MV-4-11 (cell line): ENCODE measurements around the gene YBX2.

Source experiments
- DNase-seq: peaks from one replicate; lab custom pipeline; 2025; lab: John Stamatoyannopoulos, UW

Gene YBX2

GRCh38 chr17:7296189-7296861, 1.9 kb upstream of the YBX2 start:
- DNase-seq: peak; percentile 77

GRCh38 chr17:7295230-7296180, 1.1 kb upstream of the YBX2 start:
- DNase-seq: no peak

DNA sequence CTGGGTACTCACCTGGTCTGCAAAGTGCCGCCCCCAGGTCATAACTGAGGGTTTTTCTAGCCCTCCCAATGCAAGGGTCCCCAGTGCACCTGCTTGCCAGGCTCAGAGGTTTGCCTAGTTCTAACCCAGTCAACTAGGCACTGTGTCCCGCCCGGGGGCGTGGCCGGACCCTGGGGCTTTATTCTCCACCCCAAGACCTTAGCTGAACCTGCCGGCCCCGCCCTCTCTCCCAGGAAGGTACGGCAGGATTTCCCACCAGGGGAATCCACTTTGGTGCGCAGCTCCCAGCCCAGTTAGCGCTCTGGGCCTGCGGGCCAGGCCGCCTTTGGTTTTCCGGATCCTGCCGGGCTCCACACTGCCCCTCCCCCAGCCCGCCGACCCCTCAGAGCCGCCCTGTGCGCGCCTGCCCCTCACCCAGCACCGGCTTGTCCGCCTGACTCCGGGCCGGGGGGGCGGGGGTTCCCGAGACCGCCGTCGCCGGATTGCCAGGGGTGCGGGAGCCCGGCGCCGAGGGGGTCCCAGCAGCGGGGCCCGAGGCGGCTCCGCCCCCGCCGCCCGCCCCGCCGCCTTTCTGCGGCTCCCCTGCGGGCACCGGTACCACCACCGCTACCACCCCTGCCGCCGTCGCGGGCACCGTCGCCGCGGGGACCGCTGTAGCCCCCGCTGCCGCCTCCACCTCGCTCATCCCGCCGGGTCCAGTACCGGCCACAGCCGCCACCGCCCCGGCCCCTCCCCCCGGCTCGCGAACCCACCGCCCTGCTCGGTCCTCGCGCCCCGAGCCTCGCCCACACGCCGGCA, 424 bp downstream of the YBX2 start:
- no peak for DNase-seq

DNA sequence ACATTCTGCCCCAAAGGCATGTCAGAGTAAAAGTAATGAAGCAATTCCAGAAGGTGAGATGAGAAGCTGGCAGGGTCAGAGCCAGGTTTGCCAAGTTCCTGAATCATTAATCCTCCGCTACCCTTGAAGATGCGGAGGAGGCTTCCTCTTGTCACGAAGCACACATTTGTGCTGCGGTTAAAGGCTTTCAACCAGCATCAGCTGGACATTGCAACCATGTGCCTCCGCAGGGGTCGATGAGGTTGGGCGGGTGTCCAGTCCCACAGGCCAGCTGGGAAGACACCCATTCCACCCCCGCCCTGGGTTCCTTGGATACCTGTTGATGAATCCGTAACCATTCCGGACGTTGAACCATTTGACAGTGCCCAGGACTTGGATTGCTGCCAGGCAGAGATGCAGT, 1.3 kb downstream of the YBX2 start:
- DNase-seq: peak; percentile 56

- no peak for DNase-seq
Observed at GRCh38 chr17:7292729-7293128, 1.7 kb downstream of the YBX2 start.

- no peak for DNase-seq
Observed at GRCh38 chr17:7292194-7292593, 2.2 kb downstream of the YBX2 start.

- DNase-seq: no peak
Observed at GRCh38 chr17:7290685-7291084, 3.8 kb downstream of the YBX2 start.

DNA sequence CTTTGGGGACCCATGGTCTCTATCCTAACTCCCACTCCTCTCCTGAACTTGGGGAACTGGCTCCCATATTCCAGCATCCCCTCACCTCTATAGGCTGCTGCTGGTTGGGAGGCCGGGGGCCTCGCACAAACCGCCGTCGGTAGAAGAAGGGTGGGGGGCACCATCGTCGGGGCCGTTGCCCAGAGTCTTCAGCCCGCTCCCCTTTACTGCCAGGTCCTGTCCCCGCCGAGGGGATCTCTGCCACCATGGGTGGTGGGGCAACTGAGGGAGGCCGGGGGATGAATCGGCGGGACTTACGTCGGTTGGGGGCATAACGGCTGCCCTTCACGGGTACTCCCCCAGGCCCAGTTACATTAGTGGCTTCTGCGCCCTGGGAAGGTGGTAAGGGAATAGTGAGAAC, 4.3 kb downstream of the YBX2 start:
- DNase-seq: no peak

- DNase-seq: no peak
Observed at GRCh38 chr17:7289256-7290032, 5.0 kb downstream of the YBX2 start.

DNA sequence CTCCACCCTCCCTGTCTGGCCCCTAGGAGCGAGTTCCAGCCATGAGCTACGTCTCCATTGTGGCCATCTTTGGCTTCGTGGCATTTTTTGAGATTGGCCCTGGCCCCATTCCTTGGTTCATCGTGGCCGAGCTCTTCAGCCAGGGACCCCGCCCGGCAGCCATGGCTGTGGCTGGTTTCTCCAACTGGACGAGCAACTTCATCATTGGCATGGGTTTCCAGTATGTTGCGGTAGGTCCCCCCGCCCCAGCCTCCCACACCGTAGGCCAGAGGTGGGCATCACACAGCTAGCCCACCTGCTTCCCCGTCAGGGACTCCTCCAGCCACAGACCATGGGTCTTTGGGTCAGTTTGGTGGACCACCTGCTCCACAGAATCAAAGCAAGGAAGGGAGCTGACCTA, 8.8 kb downstream of the YBX2 start:
- no peak for DNase-seq

GRCh38 chr17:7284911-7285310, 9.5 kb downstream of the YBX2 start:
- DNase-seq: no peak

- no peak for DNase-seq
Observed at GRCh38 chr17:7283471-7284216, 10.8 kb downstream of the YBX2 start.

DNA sequence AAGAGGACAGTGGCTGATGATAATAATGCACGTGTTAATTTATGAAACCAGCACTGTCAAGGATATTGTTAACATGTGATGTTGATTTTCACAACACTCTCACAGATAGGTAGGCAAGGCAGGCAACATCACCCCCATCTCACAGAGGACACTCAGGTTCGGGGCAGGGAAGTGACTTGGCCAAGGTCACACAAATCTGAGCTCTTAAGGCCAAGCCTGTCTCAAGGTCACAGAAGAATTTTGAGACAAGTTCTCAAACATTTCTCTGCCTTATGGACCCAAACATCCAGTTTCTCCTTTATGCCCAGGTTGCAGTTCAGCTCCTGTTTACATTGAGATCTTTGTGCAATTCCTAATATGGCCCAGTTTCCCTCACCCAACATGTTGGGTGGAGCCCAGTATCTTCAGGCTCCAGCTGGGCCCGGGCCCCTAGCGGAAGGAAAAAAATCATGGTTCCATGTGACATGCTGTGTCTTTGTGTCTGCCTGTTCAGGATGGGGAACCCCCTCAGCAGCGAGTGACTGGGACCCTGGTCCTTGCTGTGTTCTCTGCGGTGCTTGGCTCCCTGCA, 11.6 kb downstream of the YBX2 start:
- no peak for DNase-seq

- DNase-seq: no peak
Observed at GRCh38 chr17:7281953-7282751, 12.3 kb downstream of the YBX2 start.

GRCh38 chr17:7281074-7281952, 13.1 kb downstream of the YBX2 start, which contains the start of gene SLC2A4:
TSS of gene SLC2A4 (plus strand) at chr17:7281718. CDS start at chr17:7281935, 217 bp downstream.
- DNase-seq: peak; percentile 95

DNA sequence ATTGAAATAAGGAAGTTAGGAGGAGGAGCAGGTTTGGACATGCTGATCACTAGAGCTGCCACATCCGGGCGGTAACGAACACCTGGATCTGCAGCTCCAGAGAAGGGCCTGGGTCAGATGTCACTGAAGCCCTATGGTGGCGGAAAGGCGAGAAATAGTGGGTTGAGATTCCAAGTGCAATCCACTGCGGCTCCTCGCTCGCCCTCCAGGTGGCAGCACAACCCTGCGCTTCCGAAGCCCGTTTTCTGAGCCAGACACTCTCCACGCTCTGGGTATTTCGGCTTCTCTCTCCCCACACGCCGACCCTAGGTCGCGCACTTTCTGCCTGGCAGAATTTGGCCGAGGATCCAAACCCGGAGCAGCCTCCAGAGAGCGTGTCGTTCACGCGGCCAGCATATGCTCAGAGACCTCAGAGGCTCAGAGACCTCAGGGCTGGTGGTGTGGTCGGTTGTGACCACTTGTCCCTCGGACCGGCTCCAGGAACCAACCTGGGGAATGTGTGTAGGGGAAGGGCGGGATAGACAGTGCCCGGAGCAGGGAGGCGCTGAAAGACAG, 13.8 kb downstream of the YBX2 start:
- DNase-seq: peak; percentile 80

DNA sequence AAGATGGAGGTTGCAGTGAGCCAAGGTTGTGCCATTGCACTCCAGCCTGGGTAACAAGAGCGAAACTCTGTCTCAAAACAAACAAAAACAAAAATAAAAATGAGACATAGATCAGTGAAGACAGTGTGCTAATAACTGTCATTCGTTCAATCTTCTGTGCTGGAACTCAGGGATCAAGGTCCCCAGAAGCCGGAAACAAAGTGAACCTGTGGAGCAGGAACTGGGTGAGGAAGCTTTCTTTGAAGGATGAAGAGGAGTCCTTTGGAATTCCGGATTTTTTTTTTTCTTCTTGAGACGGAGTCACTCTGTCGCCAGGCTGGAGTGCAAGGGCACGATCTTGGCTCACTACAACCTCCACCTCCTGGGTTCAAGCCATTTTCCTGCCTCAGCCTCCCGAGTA, 15.0 kb downstream of the YBX2 start:
- no peak for DNase-seq

- DNase-seq: no peak
Observed at GRCh38 chr17:7266784-7267183, 27.7 kb downstream of the YBX2 start.

DNA sequence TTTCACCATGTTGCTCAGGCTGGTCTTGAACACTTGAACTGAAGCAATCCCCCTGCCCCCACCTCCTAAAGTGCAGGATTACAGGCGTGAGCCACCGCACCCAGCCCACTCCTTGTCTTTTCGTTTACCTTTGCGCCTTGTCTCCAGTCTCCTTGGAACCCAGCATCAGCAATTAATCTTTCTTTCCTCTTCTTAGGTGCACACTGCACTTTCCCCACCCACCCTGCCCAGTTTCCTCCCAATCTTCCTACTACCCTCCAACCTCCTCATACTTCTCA, 30.7 kb downstream of the YBX2 start:
- no peak for DNase-seq
